ENCODE measurements around the gene ERMAP.

ERMAP gene

GRCh38 chr1:42821690-42822089, 4.8 kb downstream of the ERMAP start:
- TF ChIP-seq CTCF (IDR thresholded peaks at IDR 0.05; ENCODE audit: control insufficient read depth, extremely low read depth, insufficient read depth), result no peak
- no peak for DNase-seq (ENCODE audit: low read depth)
- H3K4me3 ChIP-seq (ENCODE audit: low read depth, low read length), result no peak overlapping the region

- no peak for TF ChIP-seq CTCF (IDR thresholded peaks at IDR 0.05; ENCODE audit: control insufficient read depth, extremely low read depth, insufficient read depth)
- H3K4me3 ChIP-seq (ENCODE audit: low read depth, low read length), result no peak overlapping the region
- no peak for DNase-seq (ENCODE audit: low read depth)
These were observed 6.0 kb downstream of the ERMAP start for GRCh38 chr1:42822800-42823392.

- DNase-seq (ENCODE audit: low read depth), result no peak
- H3K4me3 ChIP-seq (ENCODE audit: low read depth, low read length), result no peak overlapping the region
- TF ChIP-seq CTCF (IDR thresholded peaks at IDR 0.05; ENCODE audit: control insufficient read depth, extremely low read depth, insufficient read depth), result no peak
These were observed 7.6 kb downstream of the ERMAP start for GRCh38 chr1:42824481-42825035.

- no peak overlapping the region for H3K4me3 ChIP-seq (ENCODE audit: low read depth, low read length)
- TF ChIP-seq CTCF (IDR thresholded peaks at IDR 0.05; ENCODE audit: control insufficient read depth, extremely low read depth, insufficient read depth), result no peak
- DNase-seq (ENCODE audit: low read depth), result no peak
These were observed 8.3 kb downstream of the ERMAP start for GRCh38 chr1:42825036-42825851.

- TF ChIP-seq CTCF (IDR thresholded peaks at IDR 0.05; ENCODE audit: control insufficient read depth, extremely low read depth, insufficient read depth), result no peak
- DNase-seq (ENCODE audit: low read depth), result no peak
- H3K4me3 ChIP-seq (ENCODE audit: low read depth, low read length), result no peak overlapping the region
These were observed 13.7 kb downstream of the ERMAP start for GRCh38 chr1:42830631-42831030.

- DNase-seq (ENCODE audit: low read depth), result no peak
- H3K4me3 ChIP-seq (ENCODE audit: low read depth, low read length), result no peak overlapping the region
- TF ChIP-seq CTCF (IDR thresholded peaks at IDR 0.05; ENCODE audit: control insufficient read depth, extremely low read depth, insufficient read depth), result no peak
These were observed 14.4 kb downstream of the ERMAP start for GRCh38 chr1:42831273-42831672.
